H9 (cell line): Measurements from ENCODE around the gene NPC1. TPM values are rescaled to one million over a fixed set of nuclear protein-coding genes. Genes with fewer than 3 reads are reported as not detected.
"Not testable (repeated sequence)": the region's sequence is repeated elsewhere in the genome, so short reads cannot be mapped to it uniquely, and the experiment has no call there.

Experiments used
- DNase-seq: peaks from one replicate; pipeline ENCODE4 v3.0.0-alpha.2; 2017
- H2AFZ ChIP-seq: one replicate; pipeline ENCODE4 v1.6.1; 2013; ENCODE audit warnings: mild to moderate bottlenecking, low read length, control low read depth, moderate library complexity
- H2AK5ac ChIP-seq: 2 replicates; pipeline ENCODE4 v1.6.1; 2013; ENCODE audit warnings: low read length, control low read depth, mixed read lengths; ENCODE audit not compliant: insufficient read length
- H2BK120ac ChIP-seq: one replicate; pipeline ENCODE4 v1.6.1; 2013; ENCODE audit warnings: low read depth, mild to moderate bottlenecking, low read length, control low read depth, inconsistent platforms; ENCODE audit not compliant: poor library complexity, severe bottlenecking
- H2BK12ac ChIP-seq: 2 replicates; pipeline ENCODE4 v1.6.1; 2013; ENCODE audit warnings: low read length, control low read depth, mixed read lengths, low read depth; ENCODE audit not compliant: insufficient read length
- H2BK15ac ChIP-seq: 2 replicates; pipeline ENCODE4 v1.6.1; 2013; ENCODE audit warnings: low read depth, low read length, control low read depth
- H2BK20ac ChIP-seq: one replicate; pipeline ENCODE4 v1.6.1; 2013; ENCODE audit warnings: low read depth, mild to moderate bottlenecking, low read length, control low read depth, inconsistent platforms; ENCODE audit not compliant: poor library complexity, severe bottlenecking
- H2BK5ac ChIP-seq: 2 replicates; pipeline ENCODE4 v1.6.1; 2013; ENCODE audit warnings: low read length, control low read depth, mixed read lengths; ENCODE audit not compliant: insufficient read length
- H3K14ac ChIP-seq: 2 replicates; pipeline ENCODE4 v1.6.1; 2013; ENCODE audit warnings: low read length, control low read depth; ENCODE audit not compliant: insufficient read depth
- H3K18ac ChIP-seq: 2 replicates; pipeline ENCODE4 v1.6.1; 2013; ENCODE audit warnings: low read depth, mild to moderate bottlenecking, mixed read lengths, low read length, control low read depth; ENCODE audit not compliant: insufficient read length
- H3K23ac ChIP-seq: 2 replicates; pipeline ENCODE4 v1.6.1; 2013; ENCODE audit warnings: low read length, control low read depth, mixed read lengths, low read depth; ENCODE audit not compliant: insufficient read length
- H3K23me2 ChIP-seq: 2 replicates; pipeline ENCODE4 v1.6.1; 2013; ENCODE audit warnings: low read depth, mild to moderate bottlenecking, mixed read lengths, low read length, control low read depth; ENCODE audit not compliant: insufficient read length, poor library complexity, severe bottlenecking
- H3K27ac ChIP-seq: 2 replicates; pipeline ENCODE4 v1.5.1; 2013; ENCODE audit warnings: low read length, control low read depth, mixed read lengths, low read depth; ENCODE audit not compliant: insufficient read length
- H3K27me3 ChIP-seq: 2 replicates; pipeline ENCODE4 v1.6.1; 2013; ENCODE audit warnings: low read length, control low read depth, inconsistent platforms; ENCODE audit not compliant: insufficient read depth
- H3K4ac ChIP-seq: 2 replicates; pipeline ENCODE4 v1.6.1; 2013; ENCODE audit warnings: low read depth, mild to moderate bottlenecking, control low read depth, inconsistent platforms, low read length, moderate library complexity
- H3K4me1 ChIP-seq: 2 replicates; pipeline ENCODE4 v1.6.1; 2013; ENCODE audit warnings: low read length, control low read depth, inconsistent platforms; ENCODE audit not compliant: insufficient read depth
- H3K4me2 ChIP-seq: 2 replicates; pipeline ENCODE4 v1.6.1; 2013; ENCODE audit warnings: low read length, control low read depth, mixed read lengths; ENCODE audit not compliant: insufficient read length, insufficient read depth
- H3K56ac ChIP-seq: 2 replicates; pipeline ENCODE4 v1.6.1; 2013; ENCODE audit warnings: low read depth, mild to moderate bottlenecking, mixed read lengths, low read length, control low read depth; ENCODE audit not compliant: insufficient read length
- H3K79me1 ChIP-seq: 2 replicates; pipeline ENCODE4 v1.6.1; 2013; ENCODE audit warnings: low read depth, mild to moderate bottlenecking, moderate library complexity, low read length, control low read depth, inconsistent platforms; ENCODE audit not compliant: insufficient read depth, poor library complexity, severe bottlenecking
- H3K79me2 ChIP-seq: 2 replicates; pipeline ENCODE4 v1.6.1; 2013; ENCODE audit warnings: low read length, control low read depth, inconsistent platforms; ENCODE audit not compliant: insufficient read depth
- H3K9ac ChIP-seq: 2 replicates; pipeline ENCODE4 v1.6.1; 2013; ENCODE audit warnings: low read length, control low read depth, mixed read lengths; ENCODE audit not compliant: insufficient read length; ENCODE audit errors: extremely low read depth
- H3K9me3 ChIP-seq: one replicate; pipeline ENCODE4 v1.6.1; 2013; ENCODE audit warnings: low read depth, low read length, inconsistent platforms; ENCODE audit not compliant: control insufficient read depth
- H3T11ph ChIP-seq: one replicate; pipeline ENCODE4 v1.6.1; 2013; ENCODE audit warnings: mild to moderate bottlenecking, low read length, control low read depth, inconsistent platforms
- H4K20me1 ChIP-seq: one replicate; pipeline ENCODE4 v1.6.1; 2013; ENCODE audit not compliant: control insufficient read depth, insufficient read length, insufficient read depth
- H4K5ac ChIP-seq: 2 replicates; pipeline ENCODE4 v1.6.1; 2013; ENCODE audit warnings: low read depth, mild to moderate bottlenecking, mixed read lengths, low read length, control low read depth; ENCODE audit not compliant: insufficient read length
- H4K8ac ChIP-seq: replicated peaks from 2 replicates; pipeline ENCODE4 v1.6.1; 2013; ENCODE audit warnings: low read length, control low read depth, mixed read lengths, low read depth; ENCODE audit not compliant: insufficient read length
- H4K91ac ChIP-seq: 2 replicates; pipeline ENCODE4 v1.6.1; 2013; ENCODE audit warnings: low read depth, mild to moderate bottlenecking, moderate library complexity, mixed read lengths, low read length, control low read depth; ENCODE audit not compliant: insufficient read length
- H3K27ac Mint-ChIP-seq, 3 experiments: 2 replicates in 2 of 3; 3 replicates in 1 of 3; pipeline ENCODE4 v1.8.0; 2020 to 2021; ENCODE audit warnings: mixed read lengths in 3 of 3, mild to moderate bottlenecking in 1 of 3, moderate library complexity in 1 of 3
- H3K27me3 Mint-ChIP-seq: 2 replicates; pipeline ENCODE4 v1.8.0; 2021; ENCODE audit warnings: low read depth, mild to moderate bottlenecking, moderate library complexity, mixed read lengths
- H3K36me3 Mint-ChIP-seq, 3 experiments: 2 replicates in 2 of 3; 3 replicates in 1 of 3; pipeline ENCODE4 v1.8.0; 2020 to 2021; ENCODE audit warnings: low read depth in 3 of 3, mixed read lengths in 3 of 3; ENCODE audit not compliant: insufficient read depth in 1 of 3
- H3K4me1 Mint-ChIP-seq, 2 experiments: 2 replicates each; pipeline ENCODE4 v1.8.0; 2020; ENCODE audit warnings: mixed read lengths in 2 of 2
- H3K4me3 Mint-ChIP-seq, 2 experiments: 2 replicates in 1 of 2; 3 replicates in 1 of 2; pipeline ENCODE4 v1.8.0; 2020 to 2021; ENCODE audit warnings: mild to moderate bottlenecking in 2 of 2, mixed read lengths in 2 of 2, moderate library complexity in 1 of 2
- H3K9me3 Mint-ChIP-seq, 2 experiments: 2 replicates in 1 of 2; 3 replicates in 1 of 2; pipeline ENCODE4 v1.8.0; 2020; ENCODE audit warnings: mild to moderate bottlenecking in 2 of 2, mixed read lengths in 2 of 2, moderate library complexity in 1 of 2
- CTCF ChIP-seq: fragments of 200-600 bp; sonication (generic); conservative IDR thresholded peaks from 3 replicates; pipeline ENCODE4 v1.8.0; 2021; ENCODE audit warnings: antibody characterized with exemption, mild to moderate bottlenecking
- WGBS: extraction: QIAGEN DNeasy Blood & Tissue Kit; methylation state at CpG from one replicate; pipeline ENCODE4 v1.1.7; 2013; ENCODE audit warnings: missing lambda C conversion rate, low lambda C conversion rate, mixed read lengths; ENCODE audit not compliant: insufficient read length; ENCODE audit errors: extremely low coverage; 5-methylcytosine and 5-hydroxymethylcytosine counted together
- total RNA-seq: library from RNA; stranded (reverse); gene quantifications from 2 replicates; pipeline ENCODE4 v1.2.1, GENCODE V29; 2021

The NPC1 gene
- total RNA-seq, 1 experiment from 2014 or later = 24.2 TPM

- Histone ChIP-seq H3K27me3 (no peaks in the 10 kb centered on the region), H3K9me3 (no peaks in the 10 kb centered on the region), H3K56ac (no peak overlapping the region), H3K14ac (no peak overlapping the region), H3K79me1 (no peaks in the 10 kb centered on the region), H4K20me1 (no peaks in the 10 kb centered on the region), H2BK5ac (no peak overlapping the region), H3T11ph (no peak overlapping the region), H2BK120ac (no peak overlapping the region), H3K4me1 (no peaks in the 10 kb centered on the region), H3K79me2 (no peaks in the 10 kb centered on the region), H3K4me2 (no peak overlapping the region), H4K5ac (no peak overlapping the region), H4K91ac (no peak overlapping the region), H3K23me2 (no peaks in the 10 kb centered on the region), H4K8ac (no peak overlapping the region), H2AFZ (no peak overlapping the region), H3K4ac (no peak overlapping the region), H3K9ac (no peak overlapping the region), H3K23ac (no peak overlapping the region), H3K18ac (no peak overlapping the region), H2AK5ac (no peak overlapping the region), H3K27ac (no peak overlapping the region), H2BK12ac (no peak overlapping the region), H2BK15ac (no peak overlapping the region), H2BK20ac (no peak overlapping the region)
- Mint-ChIP-seq H3K27me3 (no peaks in the 10 kb centered on the region), H3K36me3 (peaks cover 7 to 71% (median 37%) of the 10 kb centered on the region in 3 experiments; a peak in 6 of 7 replicates), H3K9me3 (no peaks in the 10 kb centered on the region), H3K4me3 (no peak overlapping the region), H3K27ac (no peak overlapping the region), H3K4me1 (no peaks in the 10 kb centered on the region)
- no CpG with 5 or more reads among the region's 4 CpGs for WGBS
- no peak for TF ChIP-seq CTCF
- no peak for DNase-seq
Measured at GRCh38 chr18:23560186-23560585, 26.1 kb downstream of the NPC1 start.

- not testable (repeated sequence) for H3K27ac ChIP-seq, H3K9me3 Mint-ChIP-seq, H3K9me3 ChIP-seq, H4K5ac ChIP-seq, DNase-seq, H3K79me2 ChIP-seq, H3K27me3 ChIP-seq, H3K23me2 ChIP-seq, H3K4me1 ChIP-seq, H3K27me3 Mint-ChIP-seq, H4K91ac ChIP-seq, H3K56ac ChIP-seq, H3K4me2 ChIP-seq, H3K14ac ChIP-seq, H2BK15ac ChIP-seq, H3K23ac ChIP-seq, H3K18ac ChIP-seq, H3K9ac ChIP-seq, H4K8ac ChIP-seq, H2AK5ac ChIP-seq, H3K4me3 Mint-ChIP-seq, H3K4me1 Mint-ChIP-seq, H3K79me1 ChIP-seq, H3T11ph ChIP-seq, H2BK20ac ChIP-seq, H4K20me1 ChIP-seq, H3K27ac Mint-ChIP-seq, H3K4ac ChIP-seq, H2BK12ac ChIP-seq, H2BK5ac ChIP-seq, H2BK120ac ChIP-seq, H2AFZ ChIP-seq
- no CpG with 5 or more reads among the region's 8 CpGs for WGBS
- peaks cover 19 to 83% (median 56%) of the 10 kb centered on the region in 3 experiments; a peak in 6 of 7 replicates for H3K36me3 Mint-ChIP-seq
Measured at GRCh38 chr18:23557511-23557910, 28.8 kb downstream of the NPC1 start.
